ENCODE measurements around the gene ZNF280D.

Gene ZNF280D

DNA sequence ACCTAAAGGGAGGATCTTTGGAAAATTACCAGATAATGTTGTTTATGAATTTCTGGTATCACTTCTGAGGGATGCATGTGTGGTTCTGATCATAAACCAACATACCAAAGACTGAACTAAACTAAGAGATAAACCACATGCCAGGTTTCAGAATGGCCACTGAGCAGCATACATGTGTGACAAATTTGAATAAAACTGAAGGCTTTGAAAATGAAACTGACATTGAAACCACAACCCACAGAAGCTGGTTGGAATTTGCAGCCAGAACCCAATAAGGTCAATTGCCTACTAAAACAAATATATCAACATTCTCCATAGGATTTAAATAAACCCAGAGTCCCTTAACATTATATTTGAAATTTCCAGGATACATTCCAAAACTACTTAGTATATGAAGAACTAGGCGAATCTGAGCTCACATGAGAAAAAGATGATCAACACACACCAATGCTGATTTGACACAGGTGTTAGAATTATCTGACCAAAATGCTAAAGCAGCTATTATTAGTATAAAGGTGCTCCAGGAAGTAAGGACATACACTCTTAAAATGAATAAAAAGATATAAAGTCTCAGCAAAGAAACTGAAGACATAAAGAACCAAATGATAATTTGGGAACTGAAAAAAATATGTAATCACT lies 125.0 kb downstream of the ZNF280D start:
- H3K4me3 ChIP-seq (ENCODE audit: low read depth, low read length), result no peak overlapping the region
- TF ChIP-seq MYC (IDR thresholded peaks at IDR 0.05; ENCODE audit: low read depth, low read length), result no peak
- TF ChIP-seq, protein P1, sequence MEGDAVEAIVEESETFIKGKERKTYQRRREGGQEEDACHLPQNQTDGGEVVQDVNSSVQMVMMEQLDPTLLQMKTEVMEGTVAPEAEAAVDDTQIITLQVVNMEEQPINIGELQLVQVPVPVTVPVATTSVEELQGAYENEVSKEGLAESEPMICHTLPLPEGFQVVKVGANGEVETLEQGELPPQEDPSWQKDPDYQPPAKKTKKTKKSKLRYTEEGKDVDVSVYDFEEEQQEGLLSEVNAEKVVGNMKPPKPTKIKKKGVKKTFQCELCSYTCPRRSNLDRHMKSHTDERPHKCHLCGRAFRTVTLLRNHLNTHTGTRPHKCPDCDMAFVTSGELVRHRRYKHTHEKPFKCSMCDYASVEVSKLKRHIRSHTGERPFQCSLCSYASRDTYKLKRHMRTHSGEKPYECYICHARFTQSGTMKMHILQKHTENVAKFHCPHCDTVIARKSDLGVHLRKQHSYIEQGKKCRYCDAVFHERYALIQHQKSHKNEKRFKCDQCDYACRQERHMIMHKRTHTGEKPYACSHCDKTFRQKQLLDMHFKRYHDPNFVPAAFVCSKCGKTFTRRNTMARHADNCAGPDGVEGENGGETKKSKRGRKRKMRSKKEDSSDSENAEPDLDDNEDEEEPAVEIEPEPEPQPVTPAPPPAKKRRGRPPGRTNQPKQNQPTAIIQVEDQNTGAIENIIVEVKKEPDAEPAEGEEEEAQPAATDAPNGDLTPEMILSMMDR (IDR thresholded peaks at IDR 0.05; ENCODE audit: low read depth, low read length), result no peak
- TF ChIP-seq, protein P2, sequence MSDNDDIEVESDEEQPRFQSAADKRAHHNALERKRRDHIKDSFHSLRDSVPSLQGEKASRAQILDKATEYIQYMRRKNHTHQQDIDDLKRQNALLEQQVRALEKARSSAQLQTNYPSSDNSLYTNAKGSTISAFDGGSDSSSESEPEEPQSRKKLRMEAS (IDR thresholded peaks at IDR 0.05; ENCODE audit: low read depth, low read length), result no peak
- TF ChIP-seq POLR2A (IDR thresholded peaks at IDR 0.05; ENCODE audit: extremely low read depth, insufficient read length), result no peak
- DNase-seq (ENCODE audit: low read depth), result no peak

DNA sequence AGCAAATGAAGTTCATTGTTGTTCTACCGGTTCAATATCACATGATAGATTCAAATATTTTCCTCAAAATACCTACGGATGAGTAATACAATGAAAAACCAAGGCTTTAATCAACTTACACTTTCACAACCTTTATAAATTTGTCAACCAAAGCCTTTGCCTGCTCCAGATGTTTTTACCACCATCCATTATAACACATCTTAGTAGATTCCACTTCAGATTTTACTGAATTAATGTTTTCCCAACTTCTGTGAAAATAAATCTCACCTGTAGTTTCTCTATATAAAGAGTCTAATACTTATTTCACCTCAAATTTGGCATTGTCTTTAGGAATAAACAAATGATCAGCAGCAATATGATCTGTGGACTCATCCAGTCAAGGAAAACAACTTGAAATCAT lies 131.1 kb downstream of the ZNF280D start:
- DNase-seq (ENCODE audit: low read depth), result no peak
- no peak overlapping the region for H3K4me3 ChIP-seq (ENCODE audit: low read depth, low read length)
- TF ChIP-seq, protein P1 (IDR thresholded peaks at IDR 0.05; ENCODE audit: low read depth, low read length), result no peak

DNA sequence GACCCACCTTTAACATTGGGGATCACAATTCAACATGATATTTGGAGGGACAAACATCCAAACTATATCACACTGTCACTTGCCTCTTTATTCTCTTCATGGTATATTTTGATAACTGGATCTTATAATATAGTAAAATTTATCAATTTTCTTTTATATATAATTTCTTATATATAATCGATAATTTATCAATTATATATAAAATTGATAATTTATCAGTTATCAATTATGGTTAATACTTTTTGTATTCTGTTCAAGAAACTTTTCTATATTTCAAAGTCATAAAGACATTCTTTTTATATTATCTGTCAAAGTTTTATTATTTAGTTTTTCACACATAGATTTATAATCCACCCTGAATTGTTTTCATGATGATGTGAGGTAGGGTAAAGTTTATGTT lies 132.9 kb downstream of the ZNF280D start:
- H3K4me3 ChIP-seq (ENCODE audit: low read depth, low read length), result no peak overlapping the region
- no peak for DNase-seq (ENCODE audit: low read depth)
- no peak for TF ChIP-seq MYC (IDR thresholded peaks at IDR 0.05; ENCODE audit: low read depth, low read length)
- TF ChIP-seq POLR2A (IDR thresholded peaks at IDR 0.05; ENCODE audit: extremely low read depth, insufficient read length), result no peak
- TF ChIP-seq, protein P2 (IDR thresholded peaks at IDR 0.05; ENCODE audit: low read depth, low read length), result no peak
- TF ChIP-seq, protein P1 (IDR thresholded peaks at IDR 0.05; ENCODE audit: low read depth, low read length), result no peak

DNA sequence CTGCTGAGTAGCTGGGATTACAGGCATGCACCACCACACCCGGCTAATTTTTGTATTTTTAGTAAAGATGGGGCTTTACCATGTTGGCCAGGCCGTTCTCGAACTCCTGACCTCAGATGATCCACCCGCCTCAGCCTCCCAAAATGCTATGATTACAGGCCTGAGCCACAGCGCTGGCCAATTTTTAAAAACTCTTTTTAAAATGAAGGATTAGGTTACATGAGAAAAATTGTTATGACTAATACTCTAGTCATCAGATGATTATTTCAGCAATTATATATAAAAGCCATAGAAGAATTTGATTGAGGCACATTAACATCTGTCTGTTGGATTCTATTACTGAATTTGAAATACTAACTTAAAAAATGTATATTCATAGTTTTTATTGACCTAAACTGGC lies 134.3 kb downstream of the ZNF280D start:
- H3K4me3 ChIP-seq (ENCODE audit: low read depth, low read length), result no peak overlapping the region
- TF ChIP-seq, protein P1 (IDR thresholded peaks at IDR 0.05; ENCODE audit: low read depth, low read length), result no peak
- TF ChIP-seq MYC (IDR thresholded peaks at IDR 0.05; ENCODE audit: low read depth, low read length) (no peak), POLR2A (IDR thresholded peaks at IDR 0.05; ENCODE audit: extremely low read depth, insufficient read length) (no peak)
- TF ChIP-seq, protein P2 (IDR thresholded peaks at IDR 0.05; ENCODE audit: low read depth, low read length), result no peak

DNA sequence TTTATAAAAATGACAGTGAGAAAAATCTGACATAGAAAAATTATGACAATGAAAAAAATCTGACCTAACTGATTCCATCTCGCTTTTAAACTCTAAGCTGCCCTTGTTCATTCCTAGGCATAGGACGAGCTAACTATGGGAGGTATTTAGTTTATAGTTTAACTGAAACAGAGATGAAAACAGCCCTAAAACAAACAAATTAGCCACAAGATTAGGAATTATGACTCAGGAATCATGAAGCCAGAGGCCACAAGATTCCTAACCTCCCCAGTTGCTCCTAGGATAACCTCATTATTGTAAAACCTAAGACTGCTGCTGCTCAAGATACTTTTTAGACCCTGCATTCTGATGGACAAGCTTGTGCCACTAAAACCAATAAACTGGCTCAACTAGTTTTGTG lies 145.6 kb downstream of the ZNF280D start:
- no peak for DNase-seq (ENCODE audit: low read depth)
- no peak overlapping the region for H3K4me3 ChIP-seq (ENCODE audit: low read depth, low read length)
- TF ChIP-seq POLR2A (IDR thresholded peaks at IDR 0.05; ENCODE audit: extremely low read depth, insufficient read length), result no peak
- no peak for TF ChIP-seq MYC (IDR thresholded peaks at IDR 0.05; ENCODE audit: low read depth, low read length)
- TF ChIP-seq, protein P1 (IDR thresholded peaks at IDR 0.05; ENCODE audit: low read depth, low read length), result no peak

More for the DNA sequence above, 134.3 kb downstream of the ZNF280D start:
- DNase-seq (ENCODE audit: low read depth), result no peak

DNA sequence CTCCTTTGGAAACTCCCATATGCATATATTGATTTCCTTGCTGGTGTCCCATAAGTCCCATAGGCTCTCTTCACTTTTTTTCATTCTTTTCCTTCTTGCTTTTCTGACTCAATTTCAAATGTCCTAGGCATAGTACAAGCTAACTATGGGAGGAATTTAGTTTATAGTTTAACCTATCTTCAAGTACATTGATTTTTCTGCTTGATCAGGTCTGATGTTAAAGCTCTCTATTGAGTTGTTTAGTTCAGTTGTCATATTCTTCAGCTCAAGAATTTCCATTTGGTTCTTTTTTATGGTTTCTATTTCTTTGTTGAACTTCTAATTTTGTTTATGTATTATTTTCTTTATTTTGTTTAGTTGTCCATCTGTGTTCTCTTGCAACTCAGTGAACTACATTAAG lies 147.1 kb downstream of the ZNF280D start:
- no peak overlapping the region for H3K4me3 ChIP-seq (ENCODE audit: low read depth, low read length)
- no peak for DNase-seq (ENCODE audit: low read depth)
- TF ChIP-seq MYC (IDR thresholded peaks at IDR 0.05; ENCODE audit: low read depth, low read length) (no peak), POLR2A (IDR thresholded peaks at IDR 0.05; ENCODE audit: extremely low read depth, insufficient read length) (no peak)
- TF ChIP-seq, protein P1 (IDR thresholded peaks at IDR 0.05; ENCODE audit: low read depth, low read length), result no peak
- TF ChIP-seq, protein P2 (IDR thresholded peaks at IDR 0.05; ENCODE audit: low read depth, low read length), result no peak

Data from NB4 (cell line).